Left hindlimb (tissue), 1 donor: ENCODE data around the gene SLC15A3.
"Not testable (repeated sequence)": the region's sequence is repeated elsewhere in the genome, so short reads cannot be mapped to it uniquely, and the experiment has no call there.

Experiments used
- DNase-seq: peaks from one replicate; pipeline ENCODE4 v3.0.0-alpha.2; 2018

Gene SLC15A3

GRCh38 chr11:60912223-60912850, 39.6 kb downstream of the SLC15A3 start:
- DNase-seq, result no peak

GRCh38 chr11:60910711-60911380, 41.1 kb downstream of the SLC15A3 start:
- DNase-seq, result no peak

- DNase-seq, result no peak
Measured at GRCh38 chr11:60910281-60910687, 41.7 kb downstream of the SLC15A3 start.

- DNase-seq, result not testable (repeated sequence)
Measured at GRCh38 chr11:60909680-60910280, 42.2 kb downstream of the SLC15A3 start.

- DNase-seq, result no peak
Measured at GRCh38 chr11:60908803-60909202, 43.2 kb downstream of the SLC15A3 start.

- peak; percentile 98 for DNase-seq
Measured at GRCh38 chr11:60906132-60906972, 45.6 kb downstream of the SLC15A3 start, which contains the start of gene PRPF19. PRPF19 (minus strand) TSS chr11:60906585; CDS start chr11:60906382, 203 bp downstream.

GRCh38 chr11:60905551-60906113, 46.3 kb downstream of the SLC15A3 start:
- DNase-seq, result no peak

- DNase-seq, result no peak
Measured at GRCh38 chr11:60905047-60905446, 46.9 kb downstream of the SLC15A3 start.

- DNase-seq, result no peak
Measured at GRCh38 chr11:60902625-60903024, 49.4 kb downstream of the SLC15A3 start.

GRCh38 chr11:60900673-60901404, 51.1 kb downstream of the SLC15A3 start:
- no peak for DNase-seq

- DNase-seq, result no peak
Measured at GRCh38 chr11:60899977-60900376, 52.0 kb downstream of the SLC15A3 start.

GRCh38 chr11:60899046-60899936, 52.7 kb downstream of the SLC15A3 start:
- DNase-seq, result no peak

- DNase-seq, result no peak
Measured at GRCh38 chr11:60897496-60897895, 54.5 kb downstream of the SLC15A3 start.

GRCh38 chr11:60895687-60896086, 56.3 kb downstream of the SLC15A3 start:
- DNase-seq, result no peak

- no peak for DNase-seq
Measured at GRCh38 chr11:60891103-60891741, 60.8 kb downstream of the SLC15A3 start.

GRCh38 chr11:60890696-60891095, 61.3 kb downstream of the SLC15A3 start:
- no peak for DNase-seq

- no peak for DNase-seq
Measured at GRCh38 chr11:60889869-60890311, 62.1 kb downstream of the SLC15A3 start.

GRCh38 chr11:60887556-60887955, 64.4 kb downstream of the SLC15A3 start:
- DNase-seq, result no peak
